ENCODE results near the gene CAMK2G.
"Not testable (repeated sequence)": the region's sequence is repeated elsewhere in the genome, so short reads cannot be mapped to it uniquely, and the experiment has no call there.

The CAMK2G gene

DNA sequence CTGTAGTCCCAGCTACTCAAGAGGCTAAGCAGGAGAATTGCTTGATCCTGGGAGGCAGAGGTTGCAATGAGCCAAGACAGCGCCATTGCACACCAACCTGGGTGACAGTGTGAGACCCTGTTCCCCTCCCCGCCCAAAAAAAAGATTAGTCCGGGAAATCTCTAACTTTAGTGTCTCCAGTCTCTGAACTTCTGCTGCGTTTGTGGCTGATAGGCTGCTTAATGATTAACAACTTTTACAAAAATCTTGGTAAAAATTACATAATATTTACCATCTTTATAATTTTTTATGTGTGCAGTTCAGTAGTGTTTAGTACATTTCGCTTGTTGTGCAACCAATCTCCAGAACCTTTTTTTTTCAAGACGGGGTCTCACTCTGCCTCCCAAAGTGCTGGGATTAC, 26.9 kb upstream of the CAMK2G start:
- no peak for DNase-seq

DNA sequence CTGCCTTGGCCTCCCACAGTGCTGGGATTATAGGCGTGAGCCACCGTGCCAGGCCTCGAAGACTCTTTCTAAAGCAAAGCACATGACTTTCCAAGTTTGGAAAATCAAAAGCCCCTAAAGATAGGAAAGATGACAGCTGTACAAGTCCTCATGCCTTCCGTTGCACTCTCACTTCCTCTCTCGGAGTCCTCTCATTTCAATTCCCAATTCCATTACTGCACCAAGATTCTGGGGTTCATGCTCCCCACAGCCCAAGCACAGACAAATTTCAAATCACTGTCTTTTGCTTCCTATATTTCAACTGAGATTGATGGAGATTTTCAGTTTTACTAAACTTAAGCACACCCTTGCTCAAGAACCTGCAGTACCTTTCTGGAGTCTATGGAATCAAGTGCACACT, 25.7 kb upstream of the CAMK2G start:
- no peak for DNase-seq

DNA sequence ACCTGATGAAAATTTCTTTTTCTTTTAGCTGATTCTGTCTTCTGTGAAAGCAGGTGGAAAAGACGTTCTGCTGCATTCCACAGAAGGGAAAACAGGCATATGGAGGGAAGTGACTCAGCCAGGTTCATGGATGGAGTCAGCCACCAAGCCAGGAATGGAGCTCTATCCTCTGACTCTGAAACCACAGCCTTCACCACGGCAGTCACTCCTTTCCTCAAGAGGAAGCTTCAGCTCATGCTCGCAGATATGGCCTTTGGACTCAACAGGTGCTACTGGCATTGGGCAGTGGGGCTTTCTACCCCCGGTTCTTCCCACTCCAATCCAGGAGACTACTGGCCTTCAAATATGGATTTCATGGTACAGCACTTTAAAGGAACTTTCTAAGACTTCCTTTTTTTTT, 25.1 kb upstream of the CAMK2G start:
- DNase-seq, result no peak

DNA sequence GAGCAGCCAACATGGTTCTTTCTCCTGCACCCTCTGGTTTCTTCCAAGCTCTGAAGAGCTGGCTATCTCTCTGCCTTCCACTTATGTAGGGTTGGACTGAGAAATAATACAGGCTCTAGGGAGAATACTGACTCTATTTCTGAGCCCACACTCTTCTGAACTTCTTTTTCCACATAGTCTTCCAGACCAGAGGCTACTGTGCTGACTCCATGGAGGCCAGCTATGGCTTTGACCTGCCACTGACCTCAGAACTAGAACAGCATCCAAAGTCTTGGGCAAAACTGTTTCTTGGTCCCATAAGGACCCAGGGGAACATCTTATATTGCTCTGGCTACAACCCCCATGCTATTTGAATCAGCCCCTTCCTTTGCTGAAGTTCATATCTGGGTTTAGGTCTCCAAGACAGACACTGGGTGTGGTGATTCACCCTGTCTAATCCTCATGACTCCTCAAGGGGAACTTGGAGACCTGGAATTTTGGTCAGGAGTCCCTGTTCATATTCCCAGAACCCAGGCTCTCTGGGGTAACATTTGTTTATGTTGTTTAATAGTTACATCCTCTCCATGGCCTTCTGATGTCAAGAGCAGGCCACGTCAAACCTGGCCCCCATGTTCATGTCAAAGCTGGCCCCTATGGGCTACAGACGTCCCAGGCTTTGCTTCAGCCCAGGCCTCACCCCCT, 24.5 kb upstream of the CAMK2G start:
- DNase-seq, result no peak

DNA sequence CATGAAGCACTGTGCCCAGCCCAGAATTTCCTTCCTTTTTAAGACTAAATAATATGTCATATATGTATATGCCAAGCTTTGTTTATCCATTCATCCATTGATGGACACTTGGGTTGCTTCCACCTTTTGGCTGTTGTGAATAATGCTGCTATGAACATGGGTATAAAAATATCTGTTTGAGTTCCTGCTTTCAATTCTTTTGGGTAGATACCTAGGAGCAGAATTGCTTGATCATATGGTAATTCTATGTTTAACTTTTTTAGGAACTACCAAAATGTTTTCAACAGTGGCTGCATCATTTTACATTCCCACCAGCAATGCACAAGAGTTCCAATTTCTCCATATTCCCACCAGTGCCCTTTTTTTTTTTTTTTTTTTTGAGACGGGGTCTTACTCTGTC, 23.3 kb upstream of the CAMK2G start:
- DNase-seq, result no peak

DNA sequence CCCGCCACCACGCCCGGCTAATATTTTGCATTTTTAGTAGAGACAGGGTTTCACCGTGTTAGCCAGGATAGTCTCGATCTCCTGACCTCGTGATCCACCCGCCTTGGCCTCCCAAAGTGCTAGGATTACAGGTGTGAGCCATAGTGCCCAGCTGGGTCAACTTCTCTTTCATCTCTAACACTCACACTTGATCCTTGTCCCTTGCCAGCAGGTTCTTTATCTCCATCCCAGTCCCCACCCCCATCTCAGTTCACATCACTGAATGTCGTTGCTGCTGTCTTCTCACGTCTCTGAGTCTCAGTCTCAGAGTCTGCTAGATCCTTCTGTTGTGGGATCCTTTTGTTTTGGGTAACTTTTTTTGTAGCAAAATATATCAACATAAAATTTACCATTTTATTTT, 21.0 kb upstream of the CAMK2G start:
- not testable (repeated sequence) for DNase-seq

DNA sequence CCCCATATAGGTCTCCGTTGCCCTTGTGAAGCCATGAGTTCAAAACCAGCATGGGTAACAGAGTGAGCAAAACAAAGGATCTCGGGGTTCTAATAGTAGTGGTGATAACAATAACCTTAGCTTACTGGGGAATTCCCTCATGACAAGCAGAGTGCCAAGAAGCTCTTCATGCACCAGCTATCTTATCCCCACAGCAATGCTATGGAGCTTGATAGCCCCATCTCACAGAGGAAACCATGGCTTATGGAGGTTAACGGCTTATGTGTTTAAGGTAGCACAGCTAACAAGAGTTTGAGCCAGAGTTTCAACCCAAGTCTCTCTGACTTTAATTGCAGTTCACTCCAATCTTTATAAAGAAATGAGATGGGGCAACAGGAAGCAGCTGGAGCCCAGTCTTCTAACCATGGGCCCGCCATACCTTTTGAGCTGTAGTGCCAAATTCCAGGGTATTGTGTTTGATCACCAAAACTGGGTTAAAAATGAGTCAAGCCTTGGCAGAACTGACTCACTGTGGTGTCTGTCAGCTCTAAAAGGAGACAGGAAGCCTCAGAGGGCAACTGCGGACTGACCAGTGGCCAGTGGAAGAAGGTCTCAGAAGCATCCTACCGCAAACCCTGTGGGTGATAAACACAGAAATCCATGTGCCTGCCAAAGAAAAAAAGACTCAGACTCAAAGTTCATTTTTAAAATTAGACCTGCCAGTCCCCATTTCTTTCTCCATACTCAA, 20.1 kb upstream of the CAMK2G start:
- DNase-seq, result no peak

DNA sequence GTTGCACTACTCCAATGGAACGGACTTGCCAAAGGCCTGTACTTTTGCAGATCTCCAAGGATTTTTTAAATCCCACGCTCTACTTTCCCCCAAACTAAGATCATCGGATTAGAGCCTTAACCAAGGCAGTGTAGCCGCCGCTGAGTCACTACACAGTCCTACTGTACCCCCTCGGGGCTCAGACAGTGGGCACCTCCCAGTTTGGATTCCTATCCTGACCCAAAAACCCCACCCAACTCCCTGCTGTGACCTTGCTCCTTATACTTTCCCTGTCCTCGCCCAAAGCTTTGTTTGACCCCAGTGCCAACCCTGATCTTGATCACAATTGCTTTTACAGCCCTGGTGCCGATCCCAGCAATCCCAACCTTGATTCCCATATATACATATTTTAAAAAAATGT, 19.1 kb upstream of the CAMK2G start:
- no peak for DNase-seq

DNA sequence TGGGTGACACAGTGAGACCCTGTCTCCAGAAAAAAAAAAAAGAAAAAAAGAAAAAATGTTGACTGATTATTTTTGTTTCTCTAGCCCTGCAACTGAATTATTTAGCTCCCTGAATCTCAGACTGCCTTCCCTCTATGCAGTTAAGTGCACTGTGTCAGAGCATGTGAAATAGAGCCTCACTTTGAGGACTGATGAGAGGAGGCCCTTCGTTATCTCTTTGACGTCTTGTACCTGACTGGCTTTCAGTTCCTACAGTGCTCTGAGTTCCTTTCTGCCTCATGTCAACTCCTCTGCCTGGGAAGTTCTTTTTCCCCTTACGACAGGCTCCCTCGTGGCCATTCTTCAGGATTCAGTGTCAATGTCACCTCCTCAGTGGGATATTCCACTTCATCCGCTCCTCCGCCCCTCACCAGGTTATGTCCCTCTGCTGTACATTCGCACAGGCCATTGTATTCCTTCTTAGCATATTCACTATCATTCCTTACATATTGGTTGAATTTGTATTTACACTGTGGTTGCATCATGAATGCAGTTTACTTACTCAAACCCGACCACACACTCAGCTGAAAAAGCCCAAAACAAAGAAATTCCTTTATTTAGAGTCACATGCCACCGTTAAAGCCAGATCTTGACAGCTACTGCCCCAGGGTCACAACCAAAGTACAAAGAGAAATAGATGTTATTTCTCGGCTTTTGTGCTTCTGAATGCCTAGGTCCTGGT, 18.1 kb upstream of the CAMK2G start:
- no peak for DNase-seq

DNA sequence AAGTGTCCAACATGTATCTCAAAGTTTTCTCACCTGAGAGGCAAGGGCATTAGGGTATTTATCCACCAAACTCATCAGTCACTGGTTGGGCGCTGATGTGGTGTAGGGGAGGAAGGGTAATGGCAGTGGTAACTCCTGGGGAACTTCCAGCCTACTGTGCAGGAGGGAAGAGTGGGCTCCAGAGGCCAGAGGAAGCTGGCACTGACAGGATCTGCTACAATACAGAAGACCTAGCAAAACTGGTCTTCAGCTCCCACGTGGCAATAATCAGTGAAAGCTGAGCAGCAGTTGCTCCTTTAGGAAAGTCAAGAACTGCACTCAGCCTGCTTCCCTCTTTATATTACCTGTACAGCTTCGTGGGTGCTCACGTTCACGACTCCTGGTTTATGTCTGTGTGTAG, 17.2 kb upstream of the CAMK2G start:
- DNase-seq, result no peak

DNA sequence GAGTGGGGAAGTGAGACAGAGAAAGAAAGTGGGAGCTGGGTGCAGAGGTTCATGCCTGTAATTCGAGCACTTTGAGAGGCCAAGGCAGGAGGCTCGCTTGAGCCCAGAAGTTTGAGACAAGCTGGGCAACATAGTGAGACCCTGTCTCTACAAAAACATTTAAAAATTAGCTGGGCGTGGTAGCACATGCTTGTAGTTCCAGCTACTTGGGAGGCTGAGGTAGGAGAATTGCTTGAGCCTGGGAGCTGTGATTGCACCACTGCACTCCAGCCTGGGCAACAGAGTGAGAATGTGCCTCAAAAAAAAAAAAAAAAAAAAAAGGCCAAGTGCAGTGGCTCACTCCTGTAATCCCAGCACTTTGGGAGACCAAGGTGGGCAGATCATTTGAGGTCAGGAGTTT, 16.5 kb upstream of the CAMK2G start:
- DNase-seq, result not testable (repeated sequence)

DNA sequence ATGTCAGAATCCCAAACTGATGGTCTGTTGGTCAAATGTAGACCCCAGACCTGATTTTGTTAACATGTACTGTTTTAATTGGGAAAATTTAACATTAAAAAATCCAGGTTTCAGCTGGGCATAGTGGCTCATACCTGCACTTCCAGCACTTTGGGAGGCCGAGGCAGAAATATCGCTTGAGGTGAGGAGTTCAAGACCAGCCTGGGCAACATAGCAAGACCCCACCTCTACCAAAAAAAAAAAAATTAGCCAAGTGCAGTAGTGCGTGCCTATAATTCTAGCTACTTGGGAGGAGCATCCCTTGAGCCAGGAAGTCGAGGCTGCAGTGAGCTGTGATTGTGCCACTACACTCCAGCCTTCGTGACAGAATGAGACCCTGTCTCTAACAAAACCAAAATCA, 15.9 kb upstream of the CAMK2G start:
- DNase-seq, result no peak

DNA sequence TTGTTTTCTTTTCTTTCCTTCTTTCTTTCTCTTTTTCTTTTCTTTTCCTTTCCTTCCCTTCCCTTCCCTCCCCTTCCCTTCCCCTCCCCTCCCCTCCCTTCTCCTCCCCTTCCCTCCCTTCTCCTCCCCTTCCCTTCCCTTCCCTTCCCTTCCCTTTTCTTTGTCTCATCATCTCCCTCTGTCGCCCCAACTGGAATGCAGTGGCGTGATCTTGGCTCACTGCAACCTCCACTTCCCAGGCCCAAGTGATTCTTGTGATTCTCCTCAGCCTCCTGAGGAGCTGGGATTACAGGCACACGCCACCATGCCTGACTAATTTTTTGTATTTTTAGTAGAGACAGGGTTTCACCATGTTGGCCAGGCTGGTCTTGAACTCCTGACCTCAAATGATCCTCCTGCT, 15.1 kb upstream of the CAMK2G start:
- DNase-seq, result not testable (repeated sequence)

DNA sequence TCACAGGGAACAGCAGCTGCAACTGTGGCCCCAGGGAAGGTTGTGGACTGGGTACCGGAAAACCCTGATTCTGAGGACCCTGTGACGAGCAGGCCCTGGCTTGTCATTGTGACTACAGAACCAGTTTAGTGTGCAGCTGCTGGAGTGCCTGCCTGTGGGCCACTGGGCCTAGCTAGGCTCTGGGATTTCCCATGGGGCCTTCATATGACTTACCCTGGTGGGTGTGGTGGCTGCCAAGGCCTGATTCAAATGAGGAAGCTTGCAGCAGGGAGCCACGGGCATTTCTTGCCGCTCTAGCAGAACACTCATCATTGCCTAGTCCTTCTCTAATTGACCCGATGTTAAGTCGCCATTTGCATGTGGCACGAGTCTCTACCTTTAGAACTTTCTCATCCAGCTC, 14.7 kb upstream of the CAMK2G start:
- peak; percentile 83 for DNase-seq

DNA sequence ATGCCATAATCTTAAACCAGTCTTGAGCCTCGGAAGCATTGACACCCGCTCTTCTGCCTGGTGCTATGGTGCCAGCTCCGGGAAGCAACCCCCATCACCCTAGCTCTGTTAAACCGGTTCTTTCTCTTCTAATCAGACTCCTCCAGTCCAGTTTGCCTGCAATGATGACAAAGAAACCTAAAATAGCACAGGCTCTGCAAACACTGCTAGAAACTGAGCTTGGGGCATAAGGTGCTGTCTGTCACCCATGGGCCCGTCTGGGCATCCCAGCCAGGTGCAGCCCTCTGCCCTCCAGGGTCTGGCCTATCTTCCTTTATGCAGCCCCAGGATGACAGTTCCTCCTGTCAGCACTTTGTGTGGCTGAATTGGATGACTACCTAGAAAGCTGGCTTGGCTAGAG, 14.2 kb upstream of the CAMK2G start:
- peak; percentile 65 for DNase-seq

DNA sequence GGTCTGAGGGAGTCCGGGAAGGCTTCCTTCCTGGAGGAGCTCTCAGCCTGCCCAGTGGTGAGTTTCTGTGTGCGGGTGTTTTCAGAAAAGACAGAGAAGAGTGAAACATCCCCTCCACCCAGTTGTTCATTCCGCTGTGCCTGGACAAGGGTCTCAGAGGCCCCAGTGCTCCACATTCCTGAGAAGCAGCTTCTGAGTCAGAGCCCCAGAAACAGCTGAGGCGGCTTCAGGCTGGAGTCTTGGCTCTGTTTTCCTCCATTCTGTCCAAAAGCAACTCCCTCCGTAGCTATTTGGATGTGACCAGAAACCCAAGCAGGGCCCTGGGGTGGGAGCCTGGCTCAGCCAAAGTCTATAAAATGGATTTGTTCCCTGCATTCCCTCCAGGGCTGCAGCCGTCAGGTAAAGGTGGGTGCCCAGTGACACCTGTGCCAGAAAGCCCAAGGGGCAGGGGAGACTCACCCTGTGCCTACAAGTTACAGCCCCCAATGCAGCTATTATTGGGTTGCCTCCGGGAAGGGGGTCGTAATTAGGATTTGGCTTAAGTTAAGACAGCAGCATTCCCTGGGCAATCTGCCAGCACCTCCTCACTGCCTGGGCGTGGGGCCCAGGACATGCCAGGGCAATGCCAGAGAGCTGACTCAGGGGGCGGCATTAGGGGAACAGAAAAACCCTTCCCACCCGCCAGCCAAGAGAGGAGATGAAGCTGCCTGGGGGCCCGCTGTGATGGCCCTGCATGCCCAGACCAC, 13.1 kb upstream of the CAMK2G start:
- peak; percentile 83 for DNase-seq

DNA sequence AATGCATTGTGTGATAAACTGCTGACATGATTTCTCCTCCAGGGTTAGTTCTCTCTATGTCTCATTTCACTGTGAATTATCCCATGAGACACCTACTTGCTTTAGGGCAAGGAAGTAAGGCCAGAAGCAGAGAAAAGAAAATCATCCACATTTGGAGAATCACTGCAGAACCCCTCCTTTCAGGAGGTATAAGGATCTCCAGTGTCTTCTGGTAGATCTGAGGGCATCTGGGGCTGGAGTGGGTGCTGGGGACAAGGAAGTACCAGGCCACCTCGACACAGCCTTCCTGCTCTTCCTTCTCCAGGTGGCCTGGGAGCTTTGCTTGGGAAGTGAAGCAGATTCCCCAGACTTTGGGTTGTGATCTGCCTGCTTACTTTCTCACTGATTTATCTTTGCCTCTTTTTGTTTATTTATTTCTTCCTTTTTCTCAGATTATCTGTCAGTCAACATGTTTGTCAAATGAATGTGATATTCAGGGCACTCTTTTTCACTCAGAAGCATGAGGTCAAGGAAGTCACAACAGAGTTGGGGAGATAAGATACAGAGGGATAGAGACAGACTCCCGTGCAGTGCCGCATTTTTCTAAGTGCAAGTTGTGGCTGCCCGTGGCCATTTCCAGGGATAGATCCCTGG, 12.4 kb upstream of the CAMK2G start:
- no peak for DNase-seq

DNA sequence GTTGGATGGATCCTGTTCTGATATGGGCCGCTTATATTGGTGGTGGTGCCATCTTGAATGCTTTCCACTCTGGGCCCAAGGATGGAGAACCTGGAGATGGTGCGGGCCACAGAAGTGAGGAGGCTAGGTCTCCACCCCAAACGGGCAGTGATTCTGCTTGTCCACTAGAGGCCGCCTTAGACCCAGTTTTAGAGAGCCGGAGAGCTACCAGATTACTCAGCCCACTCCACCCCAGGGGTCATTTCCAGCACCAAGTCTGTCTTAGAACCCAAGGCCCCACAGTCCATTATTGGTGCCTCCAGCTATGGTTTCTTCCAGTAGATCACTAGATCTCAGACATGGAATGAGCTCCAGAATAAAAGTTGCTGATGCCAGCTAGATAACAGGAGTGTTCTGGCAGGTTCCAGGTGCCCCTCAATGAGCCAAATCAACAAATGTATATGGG, 11.8 kb upstream of the CAMK2G start:
- DNase-seq, result peak; percentile 41

DNA sequence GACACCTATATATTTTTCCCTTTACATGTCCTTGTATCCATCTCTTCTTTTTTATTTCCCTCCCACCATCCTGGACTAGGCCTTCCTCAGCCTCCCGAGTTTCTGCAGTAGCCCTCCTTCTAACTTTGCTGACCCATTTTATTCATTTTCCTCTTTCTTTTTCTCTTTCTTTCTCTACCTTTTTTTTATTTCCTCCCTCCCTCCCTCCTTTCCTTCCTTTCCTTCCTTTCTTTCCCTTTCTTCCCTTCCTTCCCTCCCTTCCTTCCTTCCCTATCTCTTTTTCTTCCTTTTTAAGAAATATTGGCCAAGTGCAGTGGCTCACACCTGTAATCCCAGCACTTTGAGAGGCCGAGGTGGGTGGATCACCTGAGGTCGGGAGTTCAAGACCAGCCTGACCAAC, 9.7 kb upstream of the CAMK2G start:
- DNase-seq, result no peak

DNA sequence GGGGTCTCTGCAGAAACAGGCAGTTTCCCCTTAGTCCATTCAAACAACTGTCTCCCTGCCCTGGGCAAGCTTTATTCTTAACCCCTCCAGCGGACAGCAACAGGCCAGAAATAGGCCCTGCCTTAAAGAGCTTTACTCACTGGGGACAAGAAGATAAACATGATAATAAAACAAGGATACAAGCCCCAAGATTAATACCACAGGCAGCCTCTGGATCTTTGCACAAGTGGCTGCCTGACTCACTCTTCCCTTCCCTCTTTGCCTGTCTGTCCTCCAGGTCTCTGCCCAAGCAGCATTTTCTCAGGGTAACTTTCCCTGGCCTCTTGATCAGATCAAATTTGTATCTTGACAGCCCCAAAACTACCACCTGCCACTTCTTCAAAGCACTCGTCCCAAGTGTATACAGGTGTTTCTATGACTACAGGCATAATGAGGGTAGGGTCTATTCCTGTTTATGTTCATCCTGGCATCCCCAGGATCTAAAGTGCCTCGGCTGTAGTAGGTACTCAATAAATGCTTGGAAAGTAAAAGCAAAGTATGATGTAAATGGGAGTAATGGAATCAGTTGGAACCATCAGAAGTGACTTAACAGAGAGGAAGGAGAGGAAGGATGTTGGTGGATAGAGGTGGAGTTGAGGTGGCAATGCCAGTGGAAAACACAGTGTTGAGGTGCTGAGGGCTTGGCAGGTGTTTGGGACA, 7.0 kb upstream of the CAMK2G start:
- no peak for DNase-seq

DNA sequence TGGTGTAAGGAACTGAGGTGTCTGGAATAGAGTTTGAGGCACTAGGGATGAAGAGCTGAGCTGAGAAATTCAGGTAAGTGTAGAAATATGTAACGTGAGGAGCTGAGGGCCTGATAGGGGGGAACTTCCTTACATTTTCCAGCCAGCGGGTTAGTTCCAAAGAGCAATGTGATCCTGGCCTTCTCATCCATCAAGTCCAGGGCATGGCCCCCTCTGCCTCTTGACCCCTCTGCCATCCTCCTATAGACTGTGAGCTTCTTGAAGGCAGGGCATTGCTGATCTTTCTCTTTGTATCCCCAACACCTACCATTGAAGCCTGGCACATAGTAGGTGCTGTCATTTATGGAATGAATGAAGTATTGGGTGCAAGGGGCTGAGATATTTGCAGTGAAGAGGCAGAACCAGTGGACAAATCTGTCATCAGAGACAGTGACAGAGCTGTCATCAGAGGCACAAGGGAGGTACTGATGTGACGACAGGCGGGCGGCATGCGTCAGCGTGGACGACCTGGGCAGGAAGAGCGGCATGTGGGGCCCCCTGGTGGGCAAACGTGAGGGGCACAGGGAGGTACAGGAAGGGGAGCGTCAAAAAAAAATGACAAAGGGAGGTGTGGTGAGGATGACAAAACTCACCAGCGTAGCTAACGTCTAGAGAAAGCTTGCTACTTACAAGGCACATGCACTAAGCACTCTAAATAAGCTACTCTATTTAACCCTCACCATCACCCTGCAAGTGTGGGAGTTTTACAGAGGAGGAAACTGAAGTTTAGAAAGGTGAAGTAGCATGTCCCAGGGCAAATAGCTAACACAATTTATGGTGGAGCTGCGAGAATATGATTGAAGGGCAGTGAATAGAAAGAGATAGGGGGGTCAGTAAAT, 5.2 kb upstream of the CAMK2G start:
- DNase-seq, result peak; percentile 72

Measured in NCI-H1694 treated with DMSO at 0.1 percent for 48 hours (cell line).